PC-9 (cell line): ENCODE measurements around the gene CPXM2.

Experiments
- EZH2 ChIP-seq: fragments of 200-600 bp; sonication (generic); IDR thresholded peaks from 2 replicates; pipeline ENCODE4 v1.8.0; 2017; ENCODE audit warnings: antibody characterized with exemption, low read depth
- TF ChIP-seq, protein P1 (sequence below): fragments of 200-600 bp; sonication (generic); conservative IDR thresholded peaks from 2 replicates; pipeline ENCODE4 v1.6.1; 2017; ENCODE audit warnings: mixed run types, antibody characterized with exemption, mild to moderate bottlenecking, moderate library complexity

DNA sequence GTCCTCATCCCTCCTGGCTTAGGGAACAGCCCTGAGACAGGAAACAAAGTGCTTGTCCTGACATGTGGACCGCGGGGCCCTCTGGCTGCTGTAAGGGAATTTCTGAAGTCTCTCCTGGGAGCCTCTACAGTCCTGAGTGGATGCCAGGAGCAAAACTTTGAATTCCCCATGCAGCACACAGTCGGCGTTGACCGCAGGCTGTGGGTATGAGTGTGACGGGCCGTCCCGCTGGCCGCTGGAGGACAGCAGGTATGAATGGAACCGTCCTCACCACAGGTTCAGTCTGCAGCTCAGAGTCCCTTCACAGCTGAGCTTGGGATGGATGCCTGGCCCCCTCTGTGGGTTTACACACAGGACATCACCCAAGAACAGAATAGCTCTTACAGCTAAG is 130.6 kb downstream of the CPXM2 start:
- TF ChIP-seq, protein P1, sequence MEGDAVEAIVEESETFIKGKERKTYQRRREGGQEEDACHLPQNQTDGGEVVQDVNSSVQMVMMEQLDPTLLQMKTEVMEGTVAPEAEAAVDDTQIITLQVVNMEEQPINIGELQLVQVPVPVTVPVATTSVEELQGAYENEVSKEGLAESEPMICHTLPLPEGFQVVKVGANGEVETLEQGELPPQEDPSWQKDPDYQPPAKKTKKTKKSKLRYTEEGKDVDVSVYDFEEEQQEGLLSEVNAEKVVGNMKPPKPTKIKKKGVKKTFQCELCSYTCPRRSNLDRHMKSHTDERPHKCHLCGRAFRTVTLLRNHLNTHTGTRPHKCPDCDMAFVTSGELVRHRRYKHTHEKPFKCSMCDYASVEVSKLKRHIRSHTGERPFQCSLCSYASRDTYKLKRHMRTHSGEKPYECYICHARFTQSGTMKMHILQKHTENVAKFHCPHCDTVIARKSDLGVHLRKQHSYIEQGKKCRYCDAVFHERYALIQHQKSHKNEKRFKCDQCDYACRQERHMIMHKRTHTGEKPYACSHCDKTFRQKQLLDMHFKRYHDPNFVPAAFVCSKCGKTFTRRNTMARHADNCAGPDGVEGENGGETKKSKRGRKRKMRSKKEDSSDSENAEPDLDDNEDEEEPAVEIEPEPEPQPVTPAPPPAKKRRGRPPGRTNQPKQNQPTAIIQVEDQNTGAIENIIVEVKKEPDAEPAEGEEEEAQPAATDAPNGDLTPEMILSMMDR = no peak
- no peak for TF ChIP-seq EZH2
